Loucy (cell line): ENCODE results near the gene TAS2R8.

Source experiments
- CTCF ChIP-seq: fragments of 200-600 bp; sonication (generic); conservative IDR thresholded peaks from 2 replicates; pipeline ENCODE4 v1.5.1; 2014; ENCODE audit warnings: mild to moderate bottlenecking, antibody characterized with exemption, low read length
- EZH2phosphoT487 ChIP-seq: fragments of 200-600 bp; IDR thresholded peaks from 2 replicates; pipeline ENCODE4 v1.6.1; 2018; ENCODE audit warnings: antibody characterized with exemption, mild to moderate bottlenecking, moderate library complexity, borderline replicate concordance

DNA sequence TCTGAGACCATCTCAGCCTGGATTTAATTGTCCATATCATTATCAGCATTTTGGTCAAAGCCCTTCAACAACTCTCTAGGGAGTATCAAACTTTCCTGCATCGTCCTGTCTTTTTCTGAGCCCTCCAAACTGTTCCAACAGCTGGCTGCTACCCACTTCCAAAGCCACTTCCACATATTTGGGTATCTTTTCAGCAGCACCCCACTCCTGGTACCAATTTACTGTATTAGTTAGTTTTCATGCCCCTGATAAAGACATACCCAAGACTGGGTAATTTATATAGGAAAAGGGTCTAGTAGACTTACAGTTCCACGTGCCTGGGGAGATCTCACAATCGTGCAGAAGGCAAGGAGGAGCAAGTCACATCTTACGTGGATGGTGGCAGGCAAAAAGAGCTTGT lies 50.9 kb downstream of the TAS2R8 start:
- TF ChIP-seq CTCF: no peak
- no peak for TF ChIP-seq EZH2phosphoT487
